RWPE2 (cell line): ENCODE results near the gene RNU1-1.
"Not testable (repeated sequence)": the region's sequence is repeated elsewhere in the genome, so short reads cannot be mapped to it uniquely, and the experiment has no call there.

ENCODE experiments used
- ATAC-seq: fragments of 200-7000 bp; cut with Tn5 transposase; 3 replicates; pipeline ENCODE4 v1.9.1; 2021; ENCODE audit warnings: low read depth
- DNase-seq: peaks from one replicate; pipeline ENCODE4 v3.0.0-alpha.2; 2020; ENCODE audit warnings: low spot score
- H3K27ac ChIP-seq: fragments of 450-650 bp; 2 replicates; pipeline ENCODE4 v1.5.1; 2017; ENCODE audit warnings: mild to moderate bottlenecking; ENCODE audit not compliant: poor library complexity, severe bottlenecking
- H3K27me3 ChIP-seq: fragments of 250-450 bp; sonication (Bioruptor Pico); 2 replicates; pipeline ENCODE4 v1.5.1; 2021; ENCODE audit warnings: mild to moderate bottlenecking, moderate library complexity; ENCODE audit not compliant: insufficient read depth, poor library complexity, severe bottlenecking
- H3K36me3 ChIP-seq: fragments of 250-450 bp; sonication (Bioruptor Pico); 2 replicates; pipeline ENCODE4 v1.5.1; 2020; ENCODE audit warnings: low read depth, mild to moderate bottlenecking, moderate library complexity
- H3K4me1 ChIP-seq: fragments of 250-450 bp; sonication (Bioruptor Pico); 2 replicates; pipeline ENCODE4 v1.5.1; 2021; ENCODE audit warnings: mild to moderate bottlenecking, moderate library complexity; ENCODE audit not compliant: insufficient read depth, poor library complexity, severe bottlenecking
- H3K4me3 ChIP-seq: fragments of 250-450 bp; sonication (Bioruptor Pico); 2 replicates; pipeline ENCODE4 v1.5.1; 2021; ENCODE audit warnings: mild to moderate bottlenecking, moderate library complexity; ENCODE audit not compliant: severe bottlenecking
- H3K9me3 ChIP-seq: fragments of 250-450 bp; sonication (Bioruptor Pico); 2 replicates; pipeline ENCODE4 v1.5.1; 2021; ENCODE audit warnings: mild to moderate bottlenecking, moderate library complexity; ENCODE audit not compliant: severe bottlenecking
- TF ChIP-seq, protein P1 (sequence below): fragments of 450-650 bp; IDR thresholded peaks from one replicate; pipeline ENCODE4 v1.5.1; 2017; ENCODE audit warnings: mild to moderate bottlenecking, moderate library complexity; ENCODE audit not compliant: poor library complexity, severe bottlenecking

RNU1-1 gene

GRCh38 chr1:16493731-16494130 lies 20.4 kb downstream of the RNU1-1 start:
- ATAC-seq, H3K27ac ChIP-seq, H3K27me3 ChIP-seq, H3K36me3 ChIP-seq, H3K9me3 ChIP-seq, H3K4me1 ChIP-seq, H3K4me3 ChIP-seq, DNase-seq: not testable (repeated sequence)

- H3K27me3 ChIP-seq, DNase-seq, ATAC-seq: not testable (repeated sequence)
These were observed 21.1 kb downstream of the RNU1-1 start for GRCh38 chr1:16492937-16493336.

DNA sequence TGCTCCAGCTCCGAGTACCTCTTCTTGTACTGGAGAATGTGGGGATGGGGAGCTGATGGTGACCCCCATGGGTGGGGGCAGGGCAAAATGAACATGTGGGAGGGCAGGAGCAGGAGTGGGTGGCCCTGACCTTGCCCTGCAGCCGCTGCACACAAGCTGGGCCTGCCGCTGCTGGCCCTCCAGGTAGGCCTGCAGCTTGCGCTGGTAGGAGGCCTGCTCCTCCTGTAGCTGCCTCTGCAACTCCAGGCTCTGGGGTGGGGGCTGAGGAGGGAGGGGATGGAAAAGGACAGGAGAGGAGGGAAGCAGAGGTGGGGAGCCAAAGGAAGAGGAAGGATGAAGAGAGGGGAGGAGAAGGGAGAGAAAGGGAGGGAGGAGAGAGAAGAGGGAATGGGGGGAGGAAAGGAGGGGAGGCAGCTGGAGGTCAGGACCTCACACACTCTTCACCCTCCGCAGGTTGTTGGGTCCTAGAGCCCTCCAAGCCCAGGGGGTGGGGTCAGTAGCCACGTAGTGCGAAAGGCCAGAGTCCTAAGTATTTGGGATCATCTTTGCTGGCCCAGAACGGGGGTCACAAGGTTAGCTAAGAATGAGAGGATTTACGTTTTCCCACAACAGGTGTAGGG lies 22.9 kb downstream of the RNU1-1 start:
- H3K9me3 ChIP-seq, result no peaks in the 10 kb centered on the region
- DNase-seq, result no peak
- no peak overlapping the region for H3K4me3 ChIP-seq
- no peak overlapping the region for H3K27ac ChIP-seq
- no peaks in the 10 kb centered on the region for H3K27me3 ChIP-seq
- TF ChIP-seq, protein P1, sequence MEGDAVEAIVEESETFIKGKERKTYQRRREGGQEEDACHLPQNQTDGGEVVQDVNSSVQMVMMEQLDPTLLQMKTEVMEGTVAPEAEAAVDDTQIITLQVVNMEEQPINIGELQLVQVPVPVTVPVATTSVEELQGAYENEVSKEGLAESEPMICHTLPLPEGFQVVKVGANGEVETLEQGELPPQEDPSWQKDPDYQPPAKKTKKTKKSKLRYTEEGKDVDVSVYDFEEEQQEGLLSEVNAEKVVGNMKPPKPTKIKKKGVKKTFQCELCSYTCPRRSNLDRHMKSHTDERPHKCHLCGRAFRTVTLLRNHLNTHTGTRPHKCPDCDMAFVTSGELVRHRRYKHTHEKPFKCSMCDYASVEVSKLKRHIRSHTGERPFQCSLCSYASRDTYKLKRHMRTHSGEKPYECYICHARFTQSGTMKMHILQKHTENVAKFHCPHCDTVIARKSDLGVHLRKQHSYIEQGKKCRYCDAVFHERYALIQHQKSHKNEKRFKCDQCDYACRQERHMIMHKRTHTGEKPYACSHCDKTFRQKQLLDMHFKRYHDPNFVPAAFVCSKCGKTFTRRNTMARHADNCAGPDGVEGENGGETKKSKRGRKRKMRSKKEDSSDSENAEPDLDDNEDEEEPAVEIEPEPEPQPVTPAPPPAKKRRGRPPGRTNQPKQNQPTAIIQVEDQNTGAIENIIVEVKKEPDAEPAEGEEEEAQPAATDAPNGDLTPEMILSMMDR, result no peak
- no peaks in the 10 kb centered on the region for H3K36me3 ChIP-seq
- peaks cover 7% of the 10 kb centered on the region for H3K4me1 ChIP-seq
- no peak for ATAC-seq

More at GRCh38 chr1:16492937-16493336, 21.1 kb downstream of the RNU1-1 start:
- not testable (repeated sequence) for H3K4me3 ChIP-seq, H3K27ac ChIP-seq, H3K36me3 ChIP-seq, H3K4me1 ChIP-seq, H3K9me3 ChIP-seq

GRCh38 chr1:16489195-16489880 lies 24.7 kb downstream of the RNU1-1 start:
- not testable (repeated sequence) for H3K9me3 ChIP-seq, H3K4me1 ChIP-seq, H3K36me3 ChIP-seq, DNase-seq, H3K4me3 ChIP-seq, H3K27me3 ChIP-seq, H3K27ac ChIP-seq, ATAC-seq

DNA sequence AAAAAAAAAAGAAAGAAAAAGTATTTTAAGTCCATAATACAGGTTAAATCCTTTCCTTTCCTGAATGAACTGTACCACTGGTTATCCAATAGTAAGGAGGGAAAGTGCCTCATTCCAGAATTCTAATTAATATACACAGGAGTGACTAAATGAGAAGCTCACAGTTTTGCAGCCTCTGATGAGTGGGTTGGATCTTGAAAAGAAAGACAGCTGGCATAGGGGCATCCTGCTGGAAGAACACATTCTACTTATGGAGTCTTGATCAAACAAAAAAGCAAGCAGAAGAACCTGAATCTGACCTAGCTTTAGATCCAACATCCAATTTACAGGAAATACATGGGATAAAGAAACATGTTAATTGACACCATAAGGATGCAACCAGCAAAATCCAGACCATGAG lies 27.1 kb downstream of the RNU1-1 start:
- not testable (repeated sequence) for ATAC-seq, H3K27me3 ChIP-seq, H3K36me3 ChIP-seq, H3K27ac ChIP-seq, DNase-seq, H3K4me3 ChIP-seq, H3K9me3 ChIP-seq, H3K4me1 ChIP-seq

DNA sequence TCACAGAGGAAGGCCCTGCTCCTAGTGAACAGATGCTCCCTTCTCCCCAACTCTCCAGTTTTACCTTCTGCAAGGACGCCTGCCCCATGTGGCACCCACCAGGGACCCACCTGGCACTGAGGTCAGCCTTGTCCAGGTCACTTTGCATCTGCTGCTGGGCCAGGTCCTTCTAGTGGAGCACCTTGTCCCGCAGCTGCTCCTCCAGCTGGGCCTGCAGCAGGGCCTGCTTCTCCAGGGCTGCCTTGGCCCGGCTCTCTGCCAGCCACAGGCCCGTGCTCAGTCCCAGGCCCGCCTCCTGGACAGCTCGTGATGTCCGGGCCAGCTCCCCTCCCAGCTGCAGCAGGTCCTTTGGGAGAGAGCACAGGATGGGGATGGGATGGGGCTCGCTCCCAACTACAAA lies 27.8 kb downstream of the RNU1-1 start:
- not testable (repeated sequence) for DNase-seq, H3K27me3 ChIP-seq, H3K27ac ChIP-seq, H3K4me3 ChIP-seq, H3K4me1 ChIP-seq, H3K9me3 ChIP-seq, H3K36me3 ChIP-seq
- ATAC-seq, result peak; percentile 15; the same call in 1 of the 3 replicates

DNA sequence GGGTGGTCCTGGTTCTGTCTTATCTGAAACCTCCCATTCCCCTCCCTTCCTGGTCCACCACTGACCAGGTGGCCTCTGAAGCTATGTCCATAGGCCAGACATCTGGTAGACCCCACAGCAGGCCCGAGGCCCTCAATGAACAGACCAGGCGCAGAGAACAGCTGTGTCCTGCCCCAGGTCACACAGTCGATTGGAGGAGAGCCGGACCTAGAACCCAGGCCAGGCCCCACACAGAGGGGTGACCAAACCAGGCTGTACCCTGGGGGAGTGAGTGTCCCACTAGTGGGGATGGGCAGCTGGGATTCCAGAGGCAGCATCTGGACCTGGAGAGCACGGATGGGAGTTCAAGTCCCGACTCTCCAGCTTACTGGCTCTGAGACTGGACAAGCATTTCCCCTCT lies 29.2 kb downstream of the RNU1-1 start:
- Histone ChIP-seq H3K4me3 (no peak overlapping the region), H3K4me1 (no peaks in the 10 kb centered on the region), H3K27me3 (no peaks in the 10 kb centered on the region), H3K36me3 (peaks cover 7% of the 10 kb centered on the region), H3K27ac (no peak overlapping the region), H3K9me3 (no peaks in the 10 kb centered on the region)
- TF ChIP-seq, protein P1, result no peak
- DNase-seq (no peak), ATAC-seq (no peak)
